Subcutaneous adipose tissue (tissue), 4 donors: ENCODE data around the gene GRAMD2B. TPM values are rescaled to one million over a fixed set of nuclear protein-coding genes. Genes with fewer than 3 reads are reported as not detected.

Experiments
- CTCF ChIP-seq: fragments of 450-650 bp; IDR thresholded peaks from one replicate; pipeline ENCODE4 v1.5.1; 2016; ENCODE audit warnings: low read depth, mild to moderate bottlenecking, control low read depth, antibody characterized with exemption, moderate library complexity
- total RNA-seq, 4 donors: library from RNA; depleted of rRNA; stranded (reverse); fragments of >200 nt; gene quantifications; one replicate each; pipeline ENCODE4 v1.1.0, GENCODE V29; 2016

Gene GRAMD2B
- total RNA-seq, 4 donors from 2014 or later: 30.3 to 50.9 (median 32.7) TPM

- no peak for TF ChIP-seq CTCF
Observed at GRCh38 chr5:126506079-126506478, 82.9 kb downstream of the GRAMD2B start.

GRCh38 chr5:126508251-126508961 is 85.2 kb downstream of the GRAMD2B start:
- no peak for TF ChIP-seq CTCF

DNA sequence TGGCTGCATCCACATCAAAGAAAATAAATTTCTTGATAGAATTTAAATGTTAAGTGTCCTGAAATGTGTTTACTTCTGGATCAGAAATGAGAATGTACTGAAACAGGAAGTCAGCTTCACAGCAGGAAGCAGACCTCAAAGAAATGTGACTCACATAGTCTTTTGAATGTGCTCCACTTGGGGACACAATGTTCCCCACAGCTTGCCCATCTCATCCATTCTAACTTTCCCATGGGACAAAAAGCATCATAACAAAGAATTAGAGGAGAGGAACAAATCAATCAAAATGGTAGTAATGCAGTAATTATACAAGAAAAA is 85.7 kb downstream of the GRAMD2B start:
- TF ChIP-seq CTCF: no peak

- no peak for TF ChIP-seq CTCF
Observed at GRCh38 chr5:126509339-126509738, 86.1 kb downstream of the GRAMD2B start.

GRCh38 chr5:126511961-126512360 is 88.8 kb downstream of the GRAMD2B start:
- no peak for TF ChIP-seq CTCF

- no peak for TF ChIP-seq CTCF
Observed at GRCh38 chr5:126512451-126512850, 89.2 kb downstream of the GRAMD2B start.

DNA sequence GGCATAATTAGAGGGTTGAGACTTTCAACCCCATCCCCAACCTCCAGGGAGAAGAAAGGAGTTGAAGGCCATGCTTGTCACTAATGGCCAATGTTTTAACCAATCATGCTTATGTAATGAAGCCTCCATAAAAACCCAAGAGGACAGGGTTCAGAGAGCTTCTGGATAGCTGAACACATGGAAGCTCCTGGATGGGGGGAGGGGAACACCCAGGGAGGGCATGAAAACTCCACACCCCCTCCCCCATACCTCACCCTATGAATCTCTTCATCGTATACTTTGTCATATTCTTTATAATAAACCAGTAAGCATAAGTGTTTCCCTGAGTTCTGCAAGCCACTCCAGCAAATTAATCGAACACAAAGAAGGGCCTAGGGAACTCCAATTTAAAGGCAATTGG is 90.1 kb downstream of the GRAMD2B start:
- no peak for TF ChIP-seq CTCF
